ENCODE results near the gene MYO18B. TPM values are rescaled to one million over a fixed set of nuclear protein-coding genes. Genes with fewer than 3 reads are reported as not detected.

The MYO18B gene
- total and polyA plus RNA-seq, 2 of the 4 experiments (the other 2 are of a cell fraction), result under 0.01 TPM; not detected in 1

DNA sequence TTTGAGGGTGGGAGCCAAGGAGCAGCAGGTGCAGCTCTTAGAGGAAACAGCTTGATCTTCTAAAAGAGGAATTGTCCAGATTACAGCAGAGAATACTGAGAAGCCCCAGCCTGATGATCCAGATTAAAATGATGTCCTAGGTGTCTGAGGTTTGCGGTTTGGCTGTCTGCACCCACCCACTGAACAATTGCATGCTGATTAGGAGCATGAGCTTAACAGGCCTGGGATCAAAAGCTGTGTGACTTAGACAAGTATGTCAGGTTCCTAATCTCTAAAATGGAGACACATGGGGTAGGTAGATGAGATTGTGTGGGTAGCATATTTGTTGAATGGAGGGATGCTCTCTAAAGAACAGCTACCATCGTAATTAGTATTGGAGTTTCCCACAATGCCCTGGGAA, 260.5 kb downstream of the MYO18B start:
- Histone ChIP-seq H3K9me1 (ENCODE audit: insufficient read depth, low read length) (no peaks in the 10 kb centered on the region), H3K56ac (ENCODE audit: extremely low read depth, insufficient read depth, low read length) (no peak overlapping the region), H4K8ac (ENCODE audit: low read depth in 2 of 2, low read length in 2 of 2) (no peak overlapping the region), H3K18ac (ENCODE audit: low read depth, low read length) (no peak overlapping the region), H2BK15ac (ENCODE audit: low read depth, low read length) (no peak overlapping the region), H3K27me3 (ENCODE audit: control insufficient read depth, insufficient read depth, low read length) (no peaks in the 10 kb centered on the region), H2BK120ac (ENCODE audit: low read depth, low read length) (no peak overlapping the region), H3K4me3 (ENCODE audit: insufficient read depth, low read depth, low read length) (no peak overlapping the region), H3K4me2 (ENCODE audit: low read depth, low read length) (no peak overlapping the region), H2AFZ (replicated peaks; ENCODE audit: low read length, poor library complexity) (no peak overlapping the region), H2AK5ac (ENCODE audit: low read depth, low read length) (no peak overlapping the region), H4K5ac (ENCODE audit: low read depth, low read length) (no peak overlapping the region), H3K14ac (replicated peaks; ENCODE audit: low read depth, low read length) (no peak overlapping the region), H2BK5ac (ENCODE audit: low read depth, low read length, poor library complexity, severe bottlenecking) (no peak overlapping the region), H3K4me1 (ENCODE audit: control insufficient read depth, insufficient read depth, low read length) (no peaks in the 10 kb centered on the region), H3K9me3 (ENCODE audit: control insufficient read depth, insufficient read depth, low read length) (peaks cover 28% of the 10 kb centered on the region), H3K79me1 (ENCODE audit: low read depth in 1 of 2, low read length in 2 of 2) (no peaks in the 10 kb centered on the region), H3K23ac (ENCODE audit: low read depth, low read length) (no peak overlapping the region), H3K9ac (ENCODE audit: low read depth, low read length) (no peak overlapping the region), H3K36me3 (ENCODE audit: control insufficient read depth, insufficient read depth, low read length) (no peaks in the 10 kb centered on the region), H2AK9ac (replicated peaks; ENCODE audit: low read depth, low read length, poor library complexity) (no peak overlapping the region), H3K4ac (ENCODE audit: low read depth, low read length) (no peak overlapping the region), H3K27ac (ENCODE audit: insufficient read depth, low read length) (no peak overlapping the region), H4K20me1 (ENCODE audit: insufficient read depth, low read length) (no peaks in the 10 kb centered on the region), H4K91ac (ENCODE audit: insufficient read depth, low read depth, low read length) (no peak overlapping the region), H2BK20ac (ENCODE audit: low read depth, low read length) (no peak overlapping the region)
- WGBS, 2 experiments (ENCODE audit: extremely low coverage in 2 of 2, insufficient read length in 1 of 2), result no CpG with 5 or more reads among the region's 2 CpGs
- no peak for ATAC-seq (ENCODE audit: low read depth)
- ChIA-PET POLR2A (ENCODE audit: unreplicated experiment) (no interaction called here), CTCF (no interaction called here)
- in situ Hi-C loops (cut with MboI; ENCODE audit: low sequenced_read_pairs) (no loop called here), intact Hi-C loops (cut with micrococcal nuclease) (no loop called here), dilution Hi-C loops (cut with HindIII; ENCODE audit: low sequenced_read_pairs, unreplicated experiment) (no loop called here)
- no peak for DNase-seq
- BruUV-seq (replicated peaks), result no TSS peak
- TF ChIP-seq CHD1 (IDR thresholded peaks at IDR 0.05; ENCODE audit: low read depth, low read length), result no peak
- no peak for TF ChIP-seq BHLHE40 (IDR thresholded peaks at IDR 0.05; ENCODE audit: low read depth, low read length)
- no peak for TF ChIP-seq RAD21 (IDR thresholded peaks at IDR 0.05; ENCODE audit: low read length)
- TF ChIP-seq RFX5 (IDR thresholded peaks at IDR 0.05; ENCODE audit: low read depth, low read length), result no peak
- TF ChIP-seq USF2 (IDR thresholded peaks at IDR 0.05; ENCODE audit: low read depth, low read length), result no peak
- TF ChIP-seq NFE2L2 (IDR thresholded peaks at IDR 0.05; ENCODE audit: low read depth, low read length), result no peak
- TF ChIP-seq POLR2A (IDR thresholded peaks at IDR 0.05; ENCODE audit: low read depth, low read length), result no peak
- no peak for TF ChIP-seq MAFK (IDR thresholded peaks at IDR 0.05; ENCODE audit: low read depth, low read length)
- TF ChIP-seq, protein P1, sequence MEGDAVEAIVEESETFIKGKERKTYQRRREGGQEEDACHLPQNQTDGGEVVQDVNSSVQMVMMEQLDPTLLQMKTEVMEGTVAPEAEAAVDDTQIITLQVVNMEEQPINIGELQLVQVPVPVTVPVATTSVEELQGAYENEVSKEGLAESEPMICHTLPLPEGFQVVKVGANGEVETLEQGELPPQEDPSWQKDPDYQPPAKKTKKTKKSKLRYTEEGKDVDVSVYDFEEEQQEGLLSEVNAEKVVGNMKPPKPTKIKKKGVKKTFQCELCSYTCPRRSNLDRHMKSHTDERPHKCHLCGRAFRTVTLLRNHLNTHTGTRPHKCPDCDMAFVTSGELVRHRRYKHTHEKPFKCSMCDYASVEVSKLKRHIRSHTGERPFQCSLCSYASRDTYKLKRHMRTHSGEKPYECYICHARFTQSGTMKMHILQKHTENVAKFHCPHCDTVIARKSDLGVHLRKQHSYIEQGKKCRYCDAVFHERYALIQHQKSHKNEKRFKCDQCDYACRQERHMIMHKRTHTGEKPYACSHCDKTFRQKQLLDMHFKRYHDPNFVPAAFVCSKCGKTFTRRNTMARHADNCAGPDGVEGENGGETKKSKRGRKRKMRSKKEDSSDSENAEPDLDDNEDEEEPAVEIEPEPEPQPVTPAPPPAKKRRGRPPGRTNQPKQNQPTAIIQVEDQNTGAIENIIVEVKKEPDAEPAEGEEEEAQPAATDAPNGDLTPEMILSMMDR (conservative IDR thresholded peaks at IDR 0.05; ENCODE audit: low read depth, low read length), result no peak
- TF ChIP-seq, protein P2, sequence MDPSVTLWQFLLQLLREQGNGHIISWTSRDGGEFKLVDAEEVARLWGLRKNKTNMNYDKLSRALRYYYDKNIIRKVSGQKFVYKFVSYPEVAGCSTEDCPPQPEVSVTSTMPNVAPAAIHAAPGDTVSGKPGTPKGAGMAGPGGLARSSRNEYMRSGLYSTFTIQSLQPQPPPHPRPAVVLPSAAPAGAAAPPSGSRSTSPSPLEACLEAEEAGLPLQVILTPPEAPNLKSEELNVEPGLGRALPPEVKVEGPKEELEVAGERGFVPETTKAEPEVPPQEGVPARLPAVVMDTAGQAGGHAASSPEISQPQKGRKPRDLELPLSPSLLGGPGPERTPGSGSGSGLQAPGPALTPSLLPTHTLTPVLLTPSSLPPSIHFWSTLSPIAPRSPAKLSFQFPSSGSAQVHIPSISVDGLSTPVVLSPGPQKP (IDR thresholded peaks at IDR 0.05; ENCODE audit: borderline replicate concordance, low read depth, low read length), result no peak
- no peak for TF ChIP-seq FOS (IDR thresholded peaks at IDR 0.05; ENCODE audit: low read depth, low read length)
- no peak for TF ChIP-seq MAZ (IDR thresholded peaks at IDR 0.05; ENCODE audit: borderline replicate concordance, low read depth, low read length)
- TF ChIP-seq RCOR1 (IDR thresholded peaks at IDR 0.05; ENCODE audit: insufficient replicate concordance, low read length), result no peak
- no peak for TF ChIP-seq CEBPB (IDR thresholded peaks at IDR 0.05; ENCODE audit: low read depth, low read length)
- no peak for TF ChIP-seq MXI1 (IDR thresholded peaks at IDR 0.05; ENCODE audit: borderline replicate concordance, low read depth, low read length)
